HuH-7 (cell line): ENCODE measurements around the gene ITGB1.
A peak's percentile ranks its signal among the peaks of the same experiment; 100 is the strongest.

ENCODE experiments used
- DNase-seq: peaks from one replicate; pipeline ENCODE4 v3.0.0; 2011; ENCODE audit warnings: low spot score

ITGB1 gene

DNA sequence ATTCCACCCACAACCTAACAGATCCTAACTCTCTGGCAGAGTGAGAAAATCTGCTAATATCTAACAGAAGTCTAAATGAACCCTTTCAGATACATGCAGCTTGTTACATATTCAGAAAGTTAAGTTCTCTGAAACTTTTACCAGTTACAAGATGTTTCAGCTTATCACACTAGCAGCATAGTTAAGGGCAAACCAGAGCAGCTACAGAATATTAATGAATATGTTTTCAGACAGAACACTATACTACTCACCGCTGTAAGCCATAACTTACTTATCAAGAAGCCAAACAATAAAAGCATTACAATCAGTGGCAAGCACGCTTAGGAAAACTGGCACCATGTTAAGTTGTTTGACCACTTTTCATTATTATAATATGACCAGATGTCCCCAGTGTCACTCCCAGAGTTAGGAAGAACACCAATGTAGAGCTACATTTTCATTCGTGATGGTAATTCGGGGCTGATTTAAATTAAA is 2.7 kb downstream of the ITGB1 start:
- no peak for DNase-seq

DNA sequence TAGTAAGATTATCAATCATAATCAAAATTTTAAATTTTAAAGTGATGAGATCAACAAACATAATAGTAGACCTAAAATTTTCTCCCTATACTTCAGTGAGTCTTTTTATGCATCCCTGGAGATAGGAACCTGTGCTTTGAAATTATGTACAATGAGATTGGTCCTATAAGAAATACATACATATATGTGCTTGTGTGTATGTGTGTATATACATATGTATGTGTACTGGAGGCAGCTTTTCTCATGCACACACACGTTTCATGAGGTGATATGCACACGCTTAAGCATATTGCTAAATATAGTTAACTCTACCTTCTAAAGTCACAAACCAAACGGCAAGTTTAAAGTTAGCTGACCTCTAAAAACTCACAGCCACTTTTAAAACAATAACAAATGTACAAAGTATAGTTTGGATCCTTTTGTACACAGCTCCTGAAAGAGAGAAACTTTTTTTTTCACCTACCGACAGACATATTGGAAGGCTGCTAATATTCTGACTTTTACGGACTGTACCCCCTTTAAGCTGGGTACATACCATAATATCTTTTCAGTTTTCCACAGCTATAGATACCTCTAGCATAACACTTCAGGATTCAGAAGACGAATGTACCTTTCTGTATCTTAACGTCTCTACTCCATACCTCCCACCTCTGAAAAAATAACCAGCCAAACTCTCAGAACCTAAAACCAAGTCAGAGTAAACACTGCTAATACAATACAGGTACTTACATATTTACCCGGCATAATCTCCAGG is 3.3 kb downstream of the ITGB1 start:
- no peak for DNase-seq

DNA sequence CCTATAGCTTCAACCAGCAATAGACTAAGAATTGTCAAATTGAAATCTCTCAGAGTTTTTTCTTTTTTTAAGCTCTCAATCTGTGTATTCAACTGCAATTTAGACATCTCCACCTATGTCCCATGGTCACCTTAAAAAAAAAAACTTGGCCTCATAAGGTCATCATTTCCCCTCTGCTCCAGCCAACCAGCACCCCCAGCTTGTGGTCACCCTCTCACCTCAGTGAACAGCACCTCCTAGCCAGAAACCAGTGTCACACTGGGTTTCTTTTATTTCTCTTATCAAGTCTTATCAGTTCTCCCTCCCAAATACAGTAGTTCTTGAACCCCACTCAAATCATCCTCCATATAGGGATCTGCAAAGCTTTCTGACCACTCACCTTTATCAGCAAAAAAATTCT is 4.0 kb downstream of the ITGB1 start:
- no peak for DNase-seq

DNA sequence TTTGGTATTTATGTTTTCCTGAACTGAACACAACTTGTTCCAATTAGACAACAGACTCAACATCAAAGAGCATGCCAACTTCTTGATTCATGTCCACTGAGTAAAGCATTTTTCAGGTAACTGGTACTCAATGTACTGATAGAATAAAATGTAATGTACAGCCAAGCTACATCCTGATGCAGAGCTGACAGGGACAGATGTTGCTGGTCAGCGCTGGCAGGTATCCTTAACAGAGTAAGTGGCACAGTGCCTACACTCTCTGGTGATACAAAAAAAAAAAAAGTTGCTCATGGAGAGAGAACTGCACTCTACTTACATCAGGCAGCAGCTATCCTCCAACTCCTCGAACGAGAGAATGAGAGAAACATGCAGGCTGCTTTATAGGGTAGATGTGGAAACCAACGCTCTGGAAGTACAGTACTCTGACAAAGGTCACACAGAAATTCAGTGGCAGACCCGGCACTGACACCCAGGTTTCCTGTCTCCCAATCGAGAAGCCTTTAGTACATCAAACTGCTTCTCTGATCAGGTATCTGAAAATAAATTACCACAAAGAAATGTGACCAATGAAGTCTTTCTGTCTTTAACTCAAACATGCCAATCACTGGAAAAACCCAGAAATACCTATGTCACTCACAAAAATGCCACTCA is 4.6 kb downstream of the ITGB1 start:
- DNase-seq, result no peak

DNA sequence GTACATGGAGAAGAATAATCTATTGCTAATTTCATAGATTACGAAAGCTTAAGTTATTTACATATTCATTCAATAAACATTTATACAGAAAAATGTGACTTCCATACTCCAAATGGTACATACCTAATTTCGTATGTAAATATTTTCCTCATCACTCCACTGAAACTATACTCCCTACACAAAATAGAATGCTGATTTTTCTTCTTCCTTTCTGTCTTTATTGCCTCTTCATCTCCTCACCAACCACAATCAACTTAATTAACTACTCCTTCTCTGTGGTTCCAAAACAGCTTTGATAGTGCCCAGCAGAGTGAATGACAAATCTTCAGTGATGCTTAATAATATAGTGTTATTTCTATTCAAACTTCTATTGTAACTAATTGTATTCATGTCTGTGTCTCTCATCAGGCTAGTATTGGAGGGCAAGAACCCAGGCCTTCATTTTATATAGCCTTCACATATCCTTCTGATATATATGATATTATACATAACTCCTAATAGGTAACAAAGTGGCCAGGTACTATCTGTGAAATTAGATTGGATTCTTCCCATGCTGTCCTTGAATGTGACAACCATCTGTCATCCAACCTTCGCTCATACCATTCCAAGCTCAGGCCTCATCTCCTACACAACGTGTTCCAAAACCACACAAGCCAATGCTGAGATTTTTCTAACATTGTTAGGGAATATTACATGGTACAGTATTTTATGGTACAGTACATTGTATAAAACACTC is 5.3 kb downstream of the ITGB1 start:
- DNase-seq, result no peak

DNA sequence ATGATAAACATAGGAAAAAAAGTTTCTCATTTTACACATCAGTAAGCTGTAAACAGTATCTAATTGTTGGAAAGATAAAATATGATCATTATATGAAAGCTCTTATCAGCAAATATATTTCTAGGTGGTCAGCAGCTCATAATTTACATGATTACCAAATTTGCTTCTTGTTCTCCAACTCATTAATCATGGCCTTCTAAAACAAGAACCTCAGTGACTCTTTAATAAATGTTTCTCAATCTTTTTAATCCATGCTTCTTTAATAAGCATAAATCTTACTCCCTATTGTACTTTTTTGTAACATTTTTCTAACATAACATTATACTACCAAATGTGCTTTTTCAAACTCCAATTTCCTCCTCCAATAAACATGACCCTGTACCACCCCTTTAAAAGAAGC is 5.9 kb downstream of the ITGB1 start:
- DNase-seq, result no peak

DNA sequence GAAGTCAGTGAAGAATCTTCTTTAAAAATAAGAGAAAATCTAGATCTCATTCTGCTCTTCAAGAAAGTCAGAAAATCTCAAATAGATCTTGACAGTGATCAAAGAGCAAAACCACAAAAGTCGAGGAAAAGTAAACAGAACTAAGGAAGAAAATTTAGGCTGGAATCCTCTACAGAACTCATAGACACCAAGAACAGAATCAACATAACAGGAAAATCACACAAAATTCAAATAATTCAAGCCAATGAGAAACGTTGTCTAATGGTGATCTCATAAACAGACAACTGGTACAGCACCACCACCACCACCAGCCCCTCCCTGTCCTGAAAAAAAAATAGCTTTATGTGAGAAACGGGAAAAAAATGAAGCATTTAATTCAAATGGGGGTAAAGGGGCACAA is 6.9 kb downstream of the ITGB1 start:
- no peak for DNase-seq

DNA sequence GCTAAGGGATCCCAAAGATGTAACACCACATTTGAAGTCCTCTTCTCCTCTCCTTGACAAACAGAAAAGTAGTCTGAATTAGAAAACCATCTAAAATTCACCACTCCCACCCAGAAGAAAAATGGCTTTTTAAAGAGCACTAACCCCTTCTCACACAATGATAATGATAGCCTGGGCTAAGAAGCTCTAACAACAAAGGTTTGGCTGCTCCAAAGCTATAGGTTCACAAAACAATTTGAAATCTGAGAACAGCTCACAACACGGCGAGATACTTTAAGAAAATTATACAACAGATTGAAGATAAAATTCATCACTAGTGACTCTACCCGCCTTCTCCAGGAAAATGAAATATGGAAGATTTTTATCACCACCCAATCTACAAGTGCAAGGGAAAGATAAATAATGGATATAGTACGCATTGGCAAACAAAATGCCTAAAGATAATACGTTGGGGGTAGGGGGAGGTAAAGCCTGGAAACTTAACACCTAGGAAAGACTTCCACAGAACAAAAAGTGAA is 7.4 kb downstream of the ITGB1 start:
- no peak for DNase-seq

DNA sequence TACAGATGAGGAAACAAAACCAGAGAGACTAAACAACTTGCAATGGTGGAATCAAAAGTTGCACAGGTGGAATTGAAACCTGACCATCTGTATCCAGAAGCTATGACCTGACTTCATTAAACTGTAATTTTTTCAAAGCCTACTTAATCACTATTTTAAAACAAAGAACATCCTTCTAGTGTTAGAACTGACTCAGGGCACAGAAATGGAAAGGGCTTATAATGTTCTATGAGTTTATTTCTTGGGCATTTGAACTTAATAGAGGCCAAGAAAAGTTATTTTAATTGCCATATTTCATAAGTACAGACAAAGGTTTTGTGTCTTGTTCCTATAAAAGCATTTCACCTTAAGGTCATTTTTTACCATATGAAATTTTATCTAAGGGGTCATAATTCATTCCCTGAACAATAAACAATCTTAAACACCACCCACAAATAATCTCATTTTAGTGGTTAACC is 8.8 kb downstream of the ITGB1 start:
- no peak for DNase-seq

DNA sequence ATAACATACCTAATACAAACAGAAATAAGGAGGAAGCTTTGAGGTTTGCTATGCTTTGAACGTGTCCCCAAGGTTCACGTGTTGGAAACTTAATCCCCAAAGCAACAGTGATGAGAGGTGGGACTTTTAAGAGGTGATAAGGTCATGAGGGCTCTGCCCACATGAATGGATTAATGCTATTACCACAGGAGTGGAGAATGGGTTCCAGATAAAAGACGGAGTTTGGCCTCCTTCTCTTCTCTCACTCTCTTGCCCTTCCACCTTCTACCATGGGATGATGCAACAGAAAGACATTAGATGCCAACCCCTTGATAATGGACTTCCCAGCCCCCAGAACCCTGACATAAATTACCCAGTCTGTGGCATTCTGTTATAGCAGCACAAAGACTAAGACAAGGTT is 9.6 kb downstream of the ITGB1 start:
- DNase-seq, result no peak

DNA sequence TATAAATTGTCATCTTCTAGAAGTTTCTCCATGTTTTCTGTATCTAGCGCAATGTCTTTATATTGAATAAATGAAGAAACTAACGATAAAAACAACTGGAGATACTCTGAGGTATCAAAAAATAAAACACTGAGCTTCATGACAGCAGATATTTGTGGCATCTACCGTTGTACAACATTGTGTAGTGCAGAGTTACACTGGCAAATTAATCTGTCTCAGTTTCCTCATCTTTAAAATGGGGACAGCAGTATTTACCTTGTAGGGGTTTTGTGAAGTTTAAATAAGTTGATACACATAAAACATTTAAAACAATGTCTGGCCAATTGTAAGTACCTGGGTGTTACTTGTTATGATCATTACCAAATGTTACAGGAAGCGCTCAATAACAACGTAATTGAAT is 10.4 kb downstream of the ITGB1 start:
- no peak for DNase-seq

DNA sequence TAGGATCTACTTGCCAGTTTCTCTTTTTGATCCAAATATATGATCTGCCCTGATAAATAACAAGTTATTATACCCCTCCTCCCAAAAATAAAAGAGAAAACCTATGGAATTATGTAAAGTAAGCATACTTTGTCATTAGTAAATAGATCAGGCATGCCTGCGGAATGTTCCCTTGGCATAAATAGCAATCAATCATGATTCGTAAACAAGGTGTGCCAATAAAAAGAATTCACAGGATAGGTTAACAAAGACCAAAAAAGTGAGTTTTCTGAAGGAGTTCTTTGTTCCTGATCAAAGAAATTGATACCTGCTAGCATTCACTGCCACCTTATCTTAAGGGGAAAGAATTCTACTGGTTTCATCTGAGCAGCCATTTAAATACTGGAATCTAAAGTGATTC is 11.9 kb downstream of the ITGB1 start:
- no peak for DNase-seq

DNA sequence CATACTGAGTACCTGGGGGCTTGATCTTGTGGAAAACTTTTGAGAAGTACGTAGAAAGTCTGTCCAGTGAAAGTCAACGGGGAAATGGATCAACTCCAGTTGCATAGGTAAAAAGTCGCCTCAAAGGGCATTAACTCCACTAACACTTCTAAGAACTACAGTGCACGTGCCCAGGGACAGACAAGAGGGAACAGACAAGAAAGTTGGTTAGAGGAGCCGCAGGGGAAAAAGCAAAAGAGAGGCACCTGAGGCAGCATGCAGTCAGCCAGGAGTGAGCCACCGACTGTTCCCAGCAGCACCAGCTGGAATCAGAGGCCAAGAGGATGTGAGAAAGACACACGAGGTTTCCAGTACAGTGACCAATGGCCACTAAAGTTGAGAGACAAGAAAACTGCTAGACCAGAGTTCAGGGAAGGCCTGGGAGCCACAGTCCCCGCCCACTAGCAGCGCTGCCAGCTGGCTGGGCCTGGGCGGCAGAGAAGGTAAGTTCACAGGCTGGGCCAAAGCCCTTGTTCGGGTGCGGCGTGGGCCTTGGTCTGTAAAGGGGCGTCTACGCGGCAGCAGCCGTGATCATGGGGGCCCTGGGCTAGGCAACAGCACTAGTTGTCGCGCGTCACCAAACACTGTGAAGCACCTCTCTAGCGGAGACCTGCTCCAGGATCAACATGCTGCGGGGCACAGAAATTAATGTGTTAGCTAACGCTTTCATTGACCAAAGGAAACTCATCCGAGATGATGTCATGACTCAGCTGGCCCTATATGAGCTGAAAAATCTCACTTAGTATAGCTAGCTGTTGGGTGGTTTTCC is 14.0 kb downstream of the ITGB1 start:
- no peak for DNase-seq

DNA sequence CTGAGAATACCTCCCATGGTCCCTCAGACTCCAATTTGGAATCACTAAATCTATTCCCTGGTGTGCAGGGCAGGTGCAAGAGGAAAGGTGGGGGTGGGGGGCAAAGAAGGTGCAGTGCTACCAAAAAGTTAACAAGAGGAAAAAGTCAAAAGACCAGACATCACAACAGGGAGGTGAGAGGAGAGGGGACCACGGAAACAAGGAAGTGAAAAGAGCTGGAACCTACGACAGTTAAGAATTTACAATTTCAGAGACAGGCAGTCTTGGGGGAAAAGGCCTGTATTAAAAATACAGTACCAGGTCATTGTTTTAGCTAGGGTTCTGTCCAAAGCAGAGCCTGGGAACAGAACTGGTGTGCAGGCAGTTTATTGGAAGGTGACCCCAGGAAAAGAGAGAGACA is 14.6 kb downstream of the ITGB1 start:
- DNase-seq, result no peak

DNA sequence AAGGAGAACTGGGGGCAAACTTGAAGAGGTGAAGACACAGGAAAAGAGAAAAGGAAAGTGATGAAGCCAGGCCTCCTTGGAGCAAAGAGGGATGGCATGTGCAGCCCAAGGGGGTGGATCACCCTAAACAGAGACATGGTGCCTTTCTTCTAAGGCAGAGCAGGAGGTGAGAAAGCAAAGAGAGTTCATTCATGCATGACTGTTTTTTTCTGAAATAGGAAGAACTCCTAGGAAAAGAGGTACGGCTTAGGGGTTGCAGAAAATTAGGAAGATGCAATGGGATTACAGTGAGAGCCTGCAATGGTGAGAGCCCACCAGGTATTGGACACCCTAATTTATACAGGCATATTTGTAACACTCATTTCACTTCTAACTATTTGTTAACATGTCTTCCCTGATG is 15.9 kb downstream of the ITGB1 start:
- no peak for DNase-seq

DNA sequence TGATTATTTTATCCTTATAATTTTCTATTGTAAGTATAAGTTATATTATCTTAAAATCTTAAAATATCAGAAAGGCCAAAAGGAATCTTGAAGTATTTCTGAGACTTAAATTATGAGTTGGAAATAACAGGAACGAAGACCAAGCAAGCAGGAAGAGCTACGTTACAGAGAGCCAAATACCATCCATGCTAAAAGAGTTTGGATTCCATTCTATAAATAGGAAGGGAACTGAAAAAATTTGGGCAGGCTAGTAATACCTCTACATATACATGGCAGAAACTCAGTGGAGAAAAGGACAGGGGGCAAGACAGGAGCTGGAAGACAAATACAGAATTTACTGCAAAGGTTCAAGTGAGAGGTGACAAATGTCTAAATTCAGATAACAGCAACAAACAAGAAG is 16.7 kb downstream of the ITGB1 start:
- no peak for DNase-seq

DNA sequence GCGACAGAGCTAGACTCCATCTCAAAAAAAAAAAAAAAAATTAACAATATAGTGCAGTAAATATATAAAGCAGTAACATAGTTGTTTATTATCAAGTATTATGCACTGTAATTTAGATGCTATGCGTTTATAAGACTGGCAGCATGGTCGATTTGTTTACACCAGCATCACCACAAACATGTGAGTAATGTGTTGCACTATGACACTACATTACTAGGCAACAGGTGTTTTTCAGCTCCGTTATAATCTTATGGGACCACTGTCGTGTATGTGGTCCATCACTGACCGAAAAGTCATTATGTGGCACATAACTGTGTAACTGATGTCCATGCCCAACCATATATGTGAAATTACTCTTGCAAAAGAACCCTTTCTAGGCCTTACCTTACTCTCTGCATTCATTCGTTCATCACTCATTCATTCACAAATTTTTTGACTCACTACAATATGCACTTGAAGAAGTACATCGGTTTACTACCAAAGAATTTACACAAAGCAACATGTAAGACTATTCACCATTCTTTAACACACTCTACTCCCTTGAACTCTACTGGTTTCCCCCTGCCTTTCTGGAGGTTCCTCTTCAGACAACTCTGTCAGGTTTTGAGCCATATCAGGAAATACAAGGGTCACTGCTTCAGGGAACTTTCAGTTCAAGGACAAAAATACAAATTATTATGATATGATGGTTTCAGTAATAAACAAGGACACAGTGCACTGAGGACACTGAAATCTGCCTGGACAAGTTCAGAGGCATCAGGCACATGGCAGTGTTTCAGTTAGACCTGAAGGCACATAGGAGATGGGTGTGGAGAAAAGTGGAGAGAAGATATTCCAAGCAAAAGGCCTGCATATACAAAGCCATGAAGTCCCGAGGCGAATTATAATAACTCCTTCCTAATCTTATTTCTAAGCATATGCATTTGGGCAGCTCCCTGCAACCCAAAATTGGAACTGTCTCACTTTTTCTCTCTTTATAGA is 17.4 kb downstream of the ITGB1 start:
- no peak for DNase-seq

DNA sequence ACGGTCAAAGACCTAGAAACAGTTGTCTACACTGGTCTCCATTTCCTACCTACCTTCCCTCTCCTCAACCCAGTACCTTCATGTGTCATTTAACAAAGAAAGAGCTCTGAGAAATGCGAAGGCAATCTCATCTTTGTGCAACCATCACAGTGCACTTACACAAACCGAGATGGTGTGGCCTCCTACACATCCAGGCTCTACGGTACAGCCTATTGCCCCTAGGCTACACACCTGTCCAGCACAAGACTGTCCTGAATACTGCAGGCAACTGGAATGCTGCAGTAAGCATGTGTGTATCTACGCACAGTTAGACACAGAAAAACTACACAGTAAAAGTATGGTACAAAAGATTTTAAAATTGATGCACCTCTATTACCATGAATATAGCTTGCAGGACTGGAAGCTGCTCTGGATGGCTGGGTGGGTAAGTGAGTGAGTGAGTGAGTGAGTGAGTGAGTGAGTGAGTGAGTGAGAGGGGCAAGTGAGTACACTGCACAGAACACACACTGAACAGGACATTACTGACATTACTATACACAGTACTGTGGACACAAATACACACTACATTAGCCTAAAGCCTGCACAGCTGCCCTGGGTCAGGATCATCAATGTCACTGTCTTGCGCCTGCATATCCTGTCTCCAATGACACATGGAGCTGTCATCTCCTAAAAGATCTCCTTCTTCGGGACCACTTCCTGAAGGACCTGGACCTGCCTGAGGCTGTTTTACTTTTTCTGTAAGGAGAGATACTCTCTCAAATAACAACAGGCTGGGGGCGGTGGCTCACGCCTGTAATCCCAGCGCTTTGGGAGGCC is 18.5 kb downstream of the ITGB1 start:
- no peak for DNase-seq

DNA sequence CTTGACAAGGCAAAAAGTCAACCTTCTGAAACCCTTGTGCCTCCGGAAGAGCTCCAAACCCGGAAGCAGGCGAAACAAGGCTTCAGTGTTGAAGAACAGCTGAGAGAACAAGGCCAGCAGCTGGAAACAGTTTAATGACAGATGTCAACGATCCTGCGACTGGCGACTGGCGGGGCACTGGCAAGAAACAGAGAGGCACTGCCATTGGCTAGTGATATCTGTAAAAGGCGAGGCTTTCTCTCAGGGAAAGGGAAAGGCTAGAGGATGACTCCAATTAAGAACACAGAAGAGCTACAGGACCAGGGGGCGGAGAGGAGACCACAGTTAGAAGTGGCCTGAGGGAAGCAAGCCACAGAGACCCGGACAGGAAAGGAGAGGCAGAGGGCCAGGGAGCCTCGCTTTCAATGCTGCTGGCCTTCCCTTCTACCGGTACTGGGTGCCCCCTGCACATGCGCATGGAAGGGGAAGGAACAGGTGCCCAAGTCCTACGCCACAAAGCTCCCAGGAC is 19.4 kb downstream of the ITGB1 start:
- DNase-seq, result peak; percentile 43
